Colonic mucosa (tissue), 4 donors: ENCODE measurements around the gene MRPL16. TPM values are rescaled to one million over a fixed set of nuclear protein-coding genes. Genes with fewer than 3 reads are reported as not detected.

ENCODE experiments used
- DNase-seq: peaks from one replicate; pipeline ENCODE4 v3.0.0-alpha.2; 2020
- H3K27ac ChIP-seq: fragments of 200-600 bp; one replicate; pipeline ENCODE4 v1.8.0; 2021
- H3K27me3 ChIP-seq: fragments of 200-600 bp; one replicate; pipeline ENCODE4 v1.8.0; 2021
- H3K36me3 ChIP-seq: fragments of 200-600 bp; one replicate; pipeline ENCODE4 v1.8.0; 2021
- H3K4me1 ChIP-seq: fragments of 200-600 bp; one replicate; pipeline ENCODE4 v1.8.0; 2021; ENCODE audit warnings: mild to moderate bottlenecking
- H3K4me3 ChIP-seq: fragments of 200-600 bp; one replicate; pipeline ENCODE4 v1.8.0; 2021
- H3K9ac ChIP-seq, 2 donors: one replicate each; pipeline ENCODE4 v1.7.0; 2013; ENCODE audit warnings: control low read depth in 2 of 2, low read depth in 2 of 2, low read length in 2 of 2
- H3K9me3 ChIP-seq: fragments of 200-600 bp; one replicate; pipeline ENCODE4 v1.8.0; 2021
- intact Hi-C: fragments of 100-400 bp; cut with DNase I; formaldehyde crosslinking; loops from one replicate; pipeline ENCODE4 v1.14.1; 2022
- total RNA-seq, 2 donors: library from RNA; stranded (reverse); fragmentation: NEBNext Ultra II Directional in 1 of 2; extraction: Animal tissue kit (Norgen Biotek cat#: 25700) in 1 of 2; gene quantifications; one replicate each; pipeline ENCODE4 v1.2.1, GENCODE V29; 2021
- TF ChIP-seq, protein P1 (sequence below): fragments of 200-600 bp; IDR thresholded peaks from one replicate; pipeline ENCODE4 v1.8.0; 2022; ENCODE audit warnings: antibody characterized with exemption, mild to moderate bottlenecking
- donor health status: healthy.
- donor health status: DM: no; HTN: no; CAD: no.
- donor health status: DM: no; HTN: no; CAD: no.

MRPL16 gene
- total RNA-seq, 2 donors from 2014 or later: 51.6 to 91.3 TPM

DNA sequence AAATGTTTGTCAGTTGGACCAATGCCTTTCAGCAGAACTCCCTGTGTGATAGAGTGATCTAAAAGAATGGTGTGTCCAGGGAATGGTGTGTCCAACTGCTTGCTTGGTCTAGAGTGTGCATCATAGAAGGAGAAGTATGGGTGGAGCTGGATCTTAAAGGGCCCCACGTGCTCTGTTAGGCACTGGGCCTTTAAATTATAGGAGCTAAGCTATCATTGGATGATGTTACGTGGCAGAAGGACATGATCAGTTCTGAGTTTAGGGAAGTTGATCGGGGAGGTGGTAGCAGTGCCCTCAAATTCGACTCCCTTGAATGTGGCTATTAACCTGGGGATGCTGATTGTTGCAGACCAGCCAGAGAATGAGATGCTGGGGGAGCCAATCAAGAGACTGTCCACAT, 39.0 kb downstream of the MRPL16 start:
- no peak overlapping the region for H3K4me3 ChIP-seq

DNA sequence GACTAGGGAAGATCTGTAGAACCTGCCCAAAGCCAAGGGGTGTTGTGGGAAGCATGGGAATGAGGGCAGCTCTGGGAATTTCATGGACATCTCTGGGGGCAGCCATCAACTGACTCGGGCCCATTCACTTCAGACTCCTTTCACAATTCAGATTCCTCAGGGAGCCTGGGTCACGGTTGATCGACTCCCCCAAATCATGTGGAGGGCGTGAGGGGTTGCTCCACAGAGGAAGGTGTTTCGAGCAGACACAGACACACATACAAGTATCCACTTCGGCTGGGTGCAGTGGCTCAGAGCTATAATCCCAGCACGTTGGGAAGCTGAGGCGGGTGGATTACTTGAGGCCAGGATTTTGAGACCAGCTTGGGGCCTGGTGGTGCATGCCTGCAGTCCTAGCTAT, 39.7 kb downstream of the MRPL16 start:
- intact Hi-C loops: no loop called here
- no peaks in the 10 kb centered on the region for H3K36me3 ChIP-seq
- no peak overlapping the region for H3K9ac ChIP-seq
- no peaks in the 10 kb centered on the region for H3K9me3 ChIP-seq
- H3K4me3 ChIP-seq: no peak overlapping the region
- DNase-seq: no peak
- TF ChIP-seq, protein P1, sequence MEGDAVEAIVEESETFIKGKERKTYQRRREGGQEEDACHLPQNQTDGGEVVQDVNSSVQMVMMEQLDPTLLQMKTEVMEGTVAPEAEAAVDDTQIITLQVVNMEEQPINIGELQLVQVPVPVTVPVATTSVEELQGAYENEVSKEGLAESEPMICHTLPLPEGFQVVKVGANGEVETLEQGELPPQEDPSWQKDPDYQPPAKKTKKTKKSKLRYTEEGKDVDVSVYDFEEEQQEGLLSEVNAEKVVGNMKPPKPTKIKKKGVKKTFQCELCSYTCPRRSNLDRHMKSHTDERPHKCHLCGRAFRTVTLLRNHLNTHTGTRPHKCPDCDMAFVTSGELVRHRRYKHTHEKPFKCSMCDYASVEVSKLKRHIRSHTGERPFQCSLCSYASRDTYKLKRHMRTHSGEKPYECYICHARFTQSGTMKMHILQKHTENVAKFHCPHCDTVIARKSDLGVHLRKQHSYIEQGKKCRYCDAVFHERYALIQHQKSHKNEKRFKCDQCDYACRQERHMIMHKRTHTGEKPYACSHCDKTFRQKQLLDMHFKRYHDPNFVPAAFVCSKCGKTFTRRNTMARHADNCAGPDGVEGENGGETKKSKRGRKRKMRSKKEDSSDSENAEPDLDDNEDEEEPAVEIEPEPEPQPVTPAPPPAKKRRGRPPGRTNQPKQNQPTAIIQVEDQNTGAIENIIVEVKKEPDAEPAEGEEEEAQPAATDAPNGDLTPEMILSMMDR: no peak
- peaks cover 17% of the 10 kb centered on the region for H3K4me1 ChIP-seq
- no peaks in the 10 kb centered on the region for H3K27me3 ChIP-seq
- H3K27ac ChIP-seq: no peak overlapping the region

More for the DNA sequence above, 39.0 kb downstream of the MRPL16 start:
- TF ChIP-seq, protein P1: no peak
- no peaks in the 10 kb centered on the region for H3K36me3 ChIP-seq
- H3K27ac ChIP-seq: no peak overlapping the region
- intact Hi-C loops: no loop called here
- H3K9ac ChIP-seq: peak overlapping the region in 1 of 2 donors; percentile 7
- peaks cover 9% of the 10 kb centered on the region for H3K4me1 ChIP-seq
- H3K27me3 ChIP-seq: no peaks in the 10 kb centered on the region
- H3K9me3 ChIP-seq: no peaks in the 10 kb centered on the region
- no peak for DNase-seq

DNA sequence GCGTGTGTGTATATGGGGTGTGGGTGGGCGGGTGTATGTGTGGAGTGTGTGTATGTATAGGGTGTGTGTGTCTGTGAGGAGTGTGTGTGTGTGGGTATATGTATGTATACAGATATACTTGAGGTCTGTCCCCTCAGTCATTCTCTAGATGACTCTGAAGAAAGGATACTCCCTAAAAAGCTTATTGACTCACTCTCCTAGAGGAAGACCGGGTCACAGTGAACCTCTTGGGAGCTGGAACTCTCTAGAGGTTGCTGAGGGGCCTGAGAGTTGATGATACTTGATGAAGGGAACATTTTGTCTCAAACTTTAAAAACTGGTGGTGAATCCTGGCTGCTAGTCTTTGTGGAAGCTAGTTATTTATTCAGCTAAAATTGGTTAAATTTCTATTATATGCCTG, 40.3 kb downstream of the MRPL16 start:
- no peak overlapping the region for H3K27ac ChIP-seq
- no peaks in the 10 kb centered on the region for H3K27me3 ChIP-seq
- TF ChIP-seq, protein P1: no peak

DNA sequence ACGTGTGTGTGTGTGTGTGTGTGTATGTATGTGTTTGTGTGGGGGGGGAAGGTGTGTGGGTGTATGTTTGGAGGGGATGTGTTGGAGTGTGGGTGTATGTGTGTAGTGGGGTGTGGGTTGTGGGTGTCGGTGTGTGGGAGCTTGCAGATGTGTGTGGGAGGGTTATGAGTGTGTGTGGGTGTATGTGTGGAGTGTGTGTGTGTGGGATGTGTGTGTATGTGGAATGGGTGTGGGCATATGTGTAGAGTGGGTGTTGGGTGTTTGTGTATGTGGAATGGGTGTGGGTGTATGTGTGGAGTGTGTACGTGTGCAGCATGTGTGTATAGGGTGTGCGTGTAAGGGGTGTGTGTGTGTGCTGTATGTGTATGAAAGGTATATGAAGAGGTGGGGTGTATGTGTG, 40.8 kb downstream of the MRPL16 start:
- Histone ChIP-seq H3K27me3 (no peaks in the 10 kb centered on the region), H3K4me3 (no peak overlapping the region), H3K9ac (no peak overlapping the region), H3K9me3 (no peaks in the 10 kb centered on the region), H3K4me1 (peaks cover 17% of the 10 kb centered on the region), H3K36me3 (no peaks in the 10 kb centered on the region), H3K27ac (no peak overlapping the region)
- intact Hi-C loops: no loop called here
- TF ChIP-seq, protein P1: no peak
- DNase-seq: no peak

More for the DNA sequence above, 40.3 kb downstream of the MRPL16 start:
- intact Hi-C loops: no loop called here
- DNase-seq: no peak
- Histone ChIP-seq H3K36me3 (no peaks in the 10 kb centered on the region), H3K9me3 (no peaks in the 10 kb centered on the region), H3K4me1 (peaks cover 17% of the 10 kb centered on the region), H3K9ac (no peak overlapping the region), H3K4me3 (no peak overlapping the region)

DNA sequence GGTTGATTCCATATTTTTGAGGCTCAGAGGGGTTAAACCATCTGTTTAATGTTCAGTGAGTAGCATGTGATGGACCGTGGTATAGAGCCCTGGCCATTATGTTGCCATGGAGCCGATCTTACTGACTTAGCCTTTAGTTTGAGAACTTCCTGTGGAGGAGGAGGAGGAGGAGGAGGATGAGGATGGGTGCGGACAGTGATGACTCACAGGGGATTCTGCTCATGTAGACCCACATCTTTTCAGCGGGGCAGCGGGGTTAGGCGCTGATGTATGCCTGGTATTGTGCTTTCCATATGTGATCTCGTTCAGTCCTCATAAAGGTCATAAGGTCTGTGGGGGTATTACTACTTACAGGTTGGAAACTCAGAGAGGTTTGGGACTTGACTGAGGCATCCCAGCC, 41.5 kb downstream of the MRPL16 start:
- H3K9ac ChIP-seq: no peak overlapping the region
- H3K4me3 ChIP-seq: no peak overlapping the region
- H3K4me1 ChIP-seq: peaks cover 17% of the 10 kb centered on the region
- DNase-seq: no peak
- H3K27ac ChIP-seq: no peak overlapping the region
- no peaks in the 10 kb centered on the region for H3K27me3 ChIP-seq
- H3K9me3 ChIP-seq: no peaks in the 10 kb centered on the region
- intact Hi-C loops: no loop called here
- H3K36me3 ChIP-seq: no peaks in the 10 kb centered on the region
- TF ChIP-seq, protein P1: no peak

DNA sequence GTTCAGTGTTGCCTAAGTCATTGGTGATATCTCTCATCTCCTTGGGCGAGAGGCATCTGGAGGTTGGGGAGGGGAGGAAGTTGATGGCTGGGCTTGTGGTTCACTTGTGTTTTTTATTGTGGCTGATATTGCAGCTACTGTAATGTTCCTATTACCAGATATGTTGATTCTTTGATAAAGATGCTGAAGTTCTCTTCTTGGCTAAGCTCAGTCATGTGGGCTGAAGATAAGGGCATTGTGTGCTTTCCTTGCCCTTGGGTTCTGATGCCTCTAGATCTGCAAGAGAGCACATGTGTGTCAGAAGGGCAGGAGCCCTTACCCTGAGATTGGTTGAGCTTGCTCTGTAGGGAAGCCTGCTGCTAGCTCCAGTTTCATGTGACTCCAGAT, 43.4 kb downstream of the MRPL16 start:
- TF ChIP-seq, protein P1: no peak
- intact Hi-C loops: no loop called here
- DNase-seq: peak; percentile 38
- Histone ChIP-seq H3K36me3 (no peaks in the 10 kb centered on the region), H3K9ac (no peak overlapping the region), H3K4me3 (no peak overlapping the region), H3K27ac (no peak overlapping the region), H3K27me3 (no peaks in the 10 kb centered on the region), H3K4me1 (peaks cover 17% of the 10 kb centered on the region), H3K9me3 (no peaks in the 10 kb centered on the region)
